Suprapubic skin (tissue), 4 donors: ENCODE data around the gene SPRR2A. TPM values are rescaled to one million over a fixed set of nuclear protein-coding genes. Genes with fewer than 3 reads are reported as not detected.

Experiments
- DNase-seq, 2 donors: peaks; one replicate each; pipeline ENCODE4 v3.0.0-alpha.2; 2019; ENCODE audit warnings: low spot score in 2 of 2
- H3K27ac ChIP-seq: fragments of 200-600 bp; sonication (generic); one replicate; pipeline ENCODE4 v1.5.1; 2019
- H3K27me3 ChIP-seq: fragments of 200-600 bp; sonication (generic); one replicate; pipeline ENCODE4 v1.5.1; 2019
- H3K36me3 ChIP-seq: fragments of 200-600 bp; sonication (generic); one replicate; pipeline ENCODE4 v1.5.1; 2019
- H3K4me1 ChIP-seq: fragments of 200-600 bp; sonication (generic); one replicate; pipeline ENCODE4 v1.5.1; 2019
- H3K4me3 ChIP-seq: fragments of 200-600 bp; sonication (generic); one replicate; pipeline ENCODE4 v1.5.1; 2019; ENCODE audit warnings: mild to moderate bottlenecking
- H3K9me3 ChIP-seq: fragments of 200-600 bp; sonication (generic); one replicate; pipeline ENCODE4 v1.5.1; 2019
- CTCF ChIP-seq, 2 donors: fragments of 200-600 bp in 1 of 2; fragments of 450-650 bp in 1 of 2; sonication (generic) in 1 of 2; IDR thresholded peaks; one replicate each; pipeline ENCODE4 v1.5.1; 2016 to 2019; ENCODE audit warnings: antibody characterized with exemption in 2 of 2, mild to moderate bottlenecking in 1 of 2, moderate library complexity in 1 of 2
- EP300 ChIP-seq: sonication (generic); formaldehyde crosslinking; IDR thresholded peaks from one replicate; pipeline ENCODE4 v1.6.1; 2017; ENCODE audit warnings: antibody characterized with exemption
- POLR2A ChIP-seq, 2 donors: fragments of 450-650 bp; IDR thresholded peaks; one replicate each; pipeline ENCODE4 v1.6.1; 2017; ENCODE audit warnings: antibody characterized with exemption in 2 of 2, mild to moderate bottlenecking in 2 of 2, moderate library complexity in 2 of 2
- POLR2AphosphoS5 ChIP-seq, 3 donors: sonication (generic); formaldehyde crosslinking; IDR thresholded peaks; one replicate each; pipeline ENCODE4 v1.6.1; 2017; ENCODE audit warnings: antibody characterized with exemption in 3 of 3
- WGBS: methylation state at CpG from one replicate; pipeline ENCODE4 v1.1.5; 2018; 5-methylcytosine and 5-hydroxymethylcytosine counted together
- total RNA-seq, 4 donors: library from RNA; depleted of rRNA; stranded (reverse); fragments of >200 nt; gene quantifications; one replicate each; pipeline ENCODE4 v1.1.0, GENCODE V29; 2016

SPRR2A gene
- total RNA-seq, result not detected

GRCh38 chr1:153057375-153057774 is at the start of gene SPRR2A:
SPRR2A (minus strand) TSS chr1:153057512; CDS start chr1:153056735, 777 bp downstream.
- Histone ChIP-seq H3K27me3 (no peaks in the 10 kb centered on the region), H3K9me3 (no peaks in the 10 kb centered on the region), H3K4me1 (no peaks in the 10 kb centered on the region), H3K36me3 (no peaks in the 10 kb centered on the region), H3K4me3 (no peak within 1 kb of the TSS), H3K27ac (no peak within 1 kb of the TSS)
- TF ChIP-seq EP300 (no peak), POLR2AphosphoS5 (IDR thresholded peaks at IDR 0.05) (no peak), CTCF (IDR thresholded peaks at IDR 0.05) (no peak), POLR2A (IDR thresholded peaks at IDR 0.05) (no peak)
- WGBS, result 48% methylated on average over 2 of the region's 2 CpGs
- DNase-seq, result no peak

GRCh38 chr1:153100245-153100644 is 42.9 kb upstream of the SPRR2A start:
- no peak overlapping the region for H3K4me3 ChIP-seq
- no peak overlapping the region for H3K27ac ChIP-seq
- H3K27me3 ChIP-seq, result no peaks in the 10 kb centered on the region
- no peaks in the 10 kb centered on the region for H3K36me3 ChIP-seq
- TF ChIP-seq CTCF (IDR thresholded peaks at IDR 0.05) (no peak), POLR2A (IDR thresholded peaks at IDR 0.05) (no peak), EP300 (no peak), POLR2AphosphoS5 (IDR thresholded peaks at IDR 0.05) (no peak)
- DNase-seq, result no peak
- no peaks in the 10 kb centered on the region for H3K4me1 ChIP-seq
- WGBS, result 61% methylated on average over 5 of the region's 5 CpGs
- no peaks in the 10 kb centered on the region for H3K9me3 ChIP-seq

DNA sequence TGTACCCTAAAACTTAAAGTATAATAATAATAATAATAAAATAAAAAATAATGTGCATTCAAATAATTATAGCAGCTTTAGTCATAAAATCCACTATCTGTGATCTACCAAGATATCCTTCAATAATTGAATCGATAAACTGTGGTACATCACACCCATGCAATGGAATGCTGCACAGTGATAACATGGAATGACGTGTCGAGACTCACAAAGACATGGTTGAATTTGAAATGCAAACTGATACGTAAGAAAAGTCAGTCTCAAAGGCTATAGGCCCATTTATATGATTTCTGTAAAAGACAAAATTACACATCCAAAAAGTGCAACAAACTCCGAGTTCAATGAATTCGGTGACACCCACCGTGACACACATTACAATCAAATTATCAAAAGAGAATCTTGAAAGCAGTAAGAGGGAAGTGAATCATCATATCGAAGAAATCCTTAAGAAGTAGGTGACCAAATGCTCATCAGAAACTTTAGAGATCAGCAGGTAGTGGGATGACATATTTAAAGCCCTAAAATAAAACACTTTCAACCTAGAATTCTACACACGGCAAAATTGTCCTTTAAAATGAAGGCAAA is 42.2 kb upstream of the SPRR2A start:
- Histone ChIP-seq H3K27me3 (no peaks in the 10 kb centered on the region), H3K4me3 (no peak overlapping the region), H3K36me3 (no peaks in the 10 kb centered on the region), H3K4me1 (no peaks in the 10 kb centered on the region), H3K27ac (no peak overlapping the region), H3K9me3 (no peaks in the 10 kb centered on the region)
- TF ChIP-seq POLR2AphosphoS5 (IDR thresholded peaks at IDR 0.05) (no peak), EP300 (no peak), CTCF (IDR thresholded peaks at IDR 0.05) (no peak), POLR2A (IDR thresholded peaks at IDR 0.05) (no peak)
- no peak for DNase-seq
- WGBS, result 79% methylated on average over 9 of the region's 9 CpGs

DNA sequence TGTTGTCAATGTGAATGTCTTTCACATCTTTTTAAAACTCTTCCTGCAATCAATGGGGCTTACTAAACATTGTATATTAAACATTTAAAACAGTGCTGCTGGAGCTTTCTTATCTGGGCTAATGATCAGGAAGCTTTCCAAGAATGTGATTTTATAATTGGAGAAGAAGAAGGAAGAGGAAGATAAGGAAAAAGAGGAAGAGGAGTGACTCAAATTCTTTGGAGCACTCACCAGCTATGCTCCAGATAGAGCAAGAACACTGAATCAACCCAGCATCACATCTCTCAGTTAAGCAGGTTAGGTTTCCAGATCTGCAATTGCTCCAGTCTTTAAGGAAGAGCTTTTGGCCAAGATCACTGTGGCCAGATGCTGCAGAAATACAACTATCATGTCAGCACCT is 38.5 kb upstream of the SPRR2A start:
- no peak for TF ChIP-seq CTCF (IDR thresholded peaks at IDR 0.05)
- no peak for TF ChIP-seq EP300
- TF ChIP-seq POLR2AphosphoS5 (IDR thresholded peaks at IDR 0.05), result no peak
- no peak for TF ChIP-seq POLR2A (IDR thresholded peaks at IDR 0.05)
- no peak for DNase-seq
- H3K9me3 ChIP-seq, result no peaks in the 10 kb centered on the region

GRCh38 chr1:153094426-153094825 is 37.1 kb upstream of the SPRR2A start, which contains the start of gene SPRR2E:
SPRR2E (minus strand) TSS chr1:153094526; CDS start chr1:153093751, 775 bp downstream.
- H3K27me3 ChIP-seq, result no peaks in the 10 kb centered on the region
- no peak for DNase-seq
- no peak within 1 kb of the TSS for H3K27ac ChIP-seq
- no peaks in the 10 kb centered on the region for H3K36me3 ChIP-seq
- H3K9me3 ChIP-seq, result no peaks in the 10 kb centered on the region
- TF ChIP-seq CTCF (IDR thresholded peaks at IDR 0.05) (no peak), EP300 (no peak), POLR2AphosphoS5 (IDR thresholded peaks at IDR 0.05) (no peak), POLR2A (IDR thresholded peaks at IDR 0.05) (no peak)
- H3K4me3 ChIP-seq, result no peak within 1 kb of the TSS
- no peaks in the 10 kb centered on the region for H3K4me1 ChIP-seq

More for the DNA sequence above, 38.5 kb upstream of the SPRR2A start:
- Histone ChIP-seq H3K27ac (no peak overlapping the region), H3K4me1 (no peaks in the 10 kb centered on the region), H3K36me3 (no peaks in the 10 kb centered on the region), H3K27me3 (no peaks in the 10 kb centered on the region), H3K4me3 (no peak overlapping the region)
